Measurements from ENCODE around the gene TTF1. TPM values are rescaled to one million over a fixed set of nuclear protein-coding genes. Genes with fewer than 3 reads are reported as not detected.

TTF1 gene
- 29.1 TPM in 2 replicates for total RNA-seq (2014; rRNA removed; shearing (Covaris generic))

GRCh38 chr9:132406554-132407122 is at the start of gene TTF1:
TTF1 (minus strand) TSS chr9:132406840; CDS start chr9:132402821, 4,019 bp downstream.

GRCh38 chr9:132409828-132410528 is 3.3 kb upstream of the TTF1 start, which contains the start of gene CFAP77:
CFAP77 (plus strand) TSS chr9:132410211; CDS start chr9:132410272, 61 bp downstream.

GRCh38 chr9:132354637-132355355 is 51.8 kb downstream of the TTF1 start, which contains the start of gene SETX:
SETX (minus strand) TSS chr9:132354986; CDS start chr9:132349428, 5,558 bp downstream.

Small RNA genes lying within 50 kb of the gene (small RNA-seq; reads per million reads assigned to genes)
- gene RNU5D-2P = 5.2 reads per million, percentile 85 among the genes with 10 or more reads in this experiment

Other genes starting within 250 kb of the TTF1 start
- 0.23 and 0.80 TPM in 2 replicates for gene NTNG2, start 244.8 kb downstream of the TTF1 start, total RNA-seq (2014; rRNA removed; shearing (Covaris generic))
- 11.6 and 11.7 TPM in 2 replicates for gene SETX, start 51.9 kb downstream of the TTF1 start, total RNA-seq (2014; rRNA removed; shearing (Covaris generic))
- 0.26 TPM in 1 of 2 replicates, not detected in the other for gene CFAP77, start 3.4 kb upstream of the TTF1 start, total RNA-seq (2014; rRNA removed; shearing (Covaris generic))
- not detected in 2 replicates for gene BARHL1, start 175.8 kb upstream of the TTF1 start, total RNA-seq (2014; rRNA removed; shearing (Covaris generic))

All from A375 (cell line).